PFSK-1 (cell line): ENCODE measurements around the gene FBP2.

Experiments used
- FOXP2 ChIP-seq: optimal IDR thresholded peaks from 2 replicates; pipeline ENCODE3; 2011; ENCODE audit warnings: borderline replicate concordance, control low read depth, inconsistent platforms; ENCODE audit not compliant: insufficient read depth; ENCODE audit errors: extremely low read length, extremely low read depth
- POLR2AphosphoS5 ChIP-seq: IDR thresholded peaks from 2 replicates; pipeline ENCODE4 v1.6.1; 2012; ENCODE audit warnings: low read depth, mild to moderate bottlenecking, control low read depth, low read length, moderate library complexity
- REST ChIP-seq, 2 experiments: IDR thresholded peaks; 2 replicates each; pipeline versions ENCODE4 v1.6.1 to v1.8.0; 2011 to 2012; ENCODE audit warnings: low read depth in 2 of 2, low read length in 2 of 2, control low read depth in 1 of 2, inconsistent platforms in 1 of 2, mild to moderate bottlenecking in 1 of 2, moderate library complexity in 1 of 2; ENCODE audit not compliant: insufficient read depth in 1 of 2
- SIN3A ChIP-seq: IDR thresholded peaks from 2 replicates; pipeline ENCODE4 v1.6.1; 2012; ENCODE audit warnings: mild to moderate bottlenecking, low read length, moderate library complexity, borderline replicate concordance; ENCODE audit not compliant: insufficient read depth
- TAF1 ChIP-seq: IDR thresholded peaks from 2 replicates; pipeline ENCODE4 v1.6.1; 2012; ENCODE audit warnings: low read length, control low read depth, borderline replicate concordance; ENCODE audit not compliant: insufficient read depth

FBP2 gene

DNA sequence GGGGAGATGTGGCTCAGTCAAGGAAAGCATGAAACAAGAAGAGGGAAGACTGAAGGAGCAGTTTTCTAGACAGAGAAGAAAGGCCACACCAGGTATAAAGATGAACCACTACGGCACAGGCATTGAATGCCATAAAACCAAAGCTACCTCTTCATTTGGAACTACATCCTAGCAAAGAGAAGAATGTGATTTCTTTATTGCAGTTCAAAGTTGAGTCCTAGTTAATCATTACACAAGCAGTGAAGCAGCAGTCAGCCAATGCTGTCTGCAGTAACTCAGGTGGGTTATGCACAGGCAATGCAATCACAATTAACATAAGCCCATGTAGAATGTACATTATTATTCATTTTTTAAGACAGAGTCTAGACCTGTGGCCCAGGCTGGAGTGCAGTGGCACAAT, 60.5 kb downstream of the FBP2 start:
- TF ChIP-seq REST (IDR thresholded peaks at IDR 0.05; ENCODE audit: insufficient read depth in 1 of 2, low read depth in 2 of 2, low read length in 2 of 2) (no peak), TAF1 (no peak), POLR2AphosphoS5 (no peak), FOXP2 (no peak), SIN3A (no peak)

DNA sequence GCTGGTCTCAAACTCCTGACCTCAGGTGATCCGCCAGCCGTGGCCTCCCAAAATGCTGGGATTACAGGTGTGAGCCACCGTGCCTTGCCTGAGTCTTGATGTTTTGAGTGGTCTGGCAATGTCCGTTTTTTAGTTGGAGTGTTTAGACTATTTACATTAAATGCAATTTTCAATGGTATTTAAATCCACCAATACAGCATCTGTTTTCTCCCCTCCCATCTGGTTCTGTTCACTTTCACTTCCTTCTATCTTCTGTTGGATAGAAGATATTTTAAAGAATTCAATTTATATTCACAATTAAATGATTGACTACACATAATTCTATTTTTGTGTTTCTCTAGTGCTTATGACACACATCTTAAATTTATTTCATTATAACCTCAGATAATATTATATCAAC, 64.7 kb downstream of the FBP2 start:
- TF ChIP-seq REST (IDR thresholded peaks at IDR 0.05; ENCODE audit: insufficient read depth in 1 of 2, low read depth in 2 of 2, low read length in 2 of 2) (no peak), SIN3A (no peak), POLR2AphosphoS5 (no peak), TAF1 (no peak), FOXP2 (no peak)

GRCh38 chr9:94526951-94527350, 66.7 kb downstream of the FBP2 start:
- no peak for TF ChIP-seq POLR2AphosphoS5
- no peak for TF ChIP-seq SIN3A
- TF ChIP-seq FOXP2 = no peak
- no peak for TF ChIP-seq TAF1
- TF ChIP-seq REST (IDR thresholded peaks at IDR 0.05; ENCODE audit: insufficient read depth in 1 of 2, low read depth in 2 of 2, low read length in 2 of 2) = no peak

DNA sequence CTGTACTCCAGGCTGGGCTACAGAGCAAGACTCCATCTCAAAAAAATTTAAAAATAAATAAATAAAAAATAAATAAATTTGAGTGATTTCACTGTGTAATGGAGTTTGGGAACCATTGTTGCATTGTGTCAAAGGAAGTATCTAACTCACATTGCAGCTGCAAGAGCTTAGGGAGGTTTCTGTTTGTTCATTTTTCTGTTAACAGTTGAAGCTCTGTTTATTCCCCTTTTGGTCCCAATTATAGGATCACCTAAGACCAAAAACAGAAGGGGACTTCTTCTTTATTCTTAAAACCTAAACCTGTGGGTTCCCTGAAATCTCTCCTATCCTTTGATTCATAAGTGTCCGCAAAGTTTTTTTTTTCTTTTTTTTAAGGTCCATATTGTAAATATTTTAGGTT, 67.4 kb downstream of the FBP2 start:
- TF ChIP-seq POLR2AphosphoS5 (no peak), REST (IDR thresholded peaks at IDR 0.05; ENCODE audit: insufficient read depth in 1 of 2, low read depth in 2 of 2, low read length in 2 of 2) (no peak), TAF1 (no peak), SIN3A (no peak), FOXP2 (no peak)

DNA sequence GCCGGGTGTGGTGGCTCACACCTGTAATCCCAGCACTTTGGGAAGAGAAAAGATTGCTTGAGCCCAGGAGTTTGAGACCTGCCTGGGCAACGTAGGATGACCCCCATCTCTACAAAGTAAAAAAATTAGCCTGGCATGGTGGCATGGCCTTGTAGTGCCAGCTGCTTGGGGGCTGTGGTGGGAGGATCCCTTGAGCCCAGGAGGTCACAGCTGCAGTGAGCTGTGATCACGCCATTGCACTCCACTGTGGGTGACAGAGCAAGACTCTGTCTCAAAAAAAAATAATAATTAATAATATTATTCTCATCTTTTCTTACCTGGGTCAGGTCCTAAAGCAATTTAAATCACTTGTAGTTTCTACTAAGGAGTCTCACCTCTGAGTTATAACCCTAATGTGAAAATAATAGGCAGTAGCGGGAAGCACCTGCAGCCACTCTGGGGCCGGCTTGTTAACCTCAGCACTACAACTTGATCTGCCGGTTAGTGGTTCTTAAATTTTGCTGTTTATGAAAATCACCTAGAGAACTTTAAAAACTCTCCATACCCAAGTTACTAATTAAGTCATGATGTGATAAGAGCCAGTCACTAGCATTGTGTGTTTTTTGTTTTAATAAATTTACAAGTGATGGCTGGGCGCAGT, 68.1 kb downstream of the FBP2 start:
- TF ChIP-seq POLR2AphosphoS5 (no peak), FOXP2 (no peak), SIN3A (no peak), REST (IDR thresholded peaks at IDR 0.05; ENCODE audit: insufficient read depth in 1 of 2, low read depth in 2 of 2, low read length in 2 of 2) (no peak), TAF1 (no peak)
